WTC11 (cell line): ENCODE data around the gene NTMT1. TPM values are rescaled to one million over a fixed set of nuclear protein-coding genes. Genes with fewer than 3 reads are reported as not detected.

Source experiments
- ATAC-seq: fragments of 200-7000 bp; cut with Tn5 transposase; 2 replicates; pipeline ENCODE4 v1.10.0; 2021; ENCODE audit warnings: mild to moderate bottlenecking, moderate library complexity
- CTCF ChIA-PET: fragments of 300-600 bp; sonication (Branson Sonifier 250); formaldehyde crosslinking; loops from one replicate; lab custom pipeline; 2021; ENCODE audit warnings: antibody characterized with exemption; lab: Charles Lee
- POLR2A ChIA-PET: fragments of 350-600 bp; sonication (Branson Sonifier 250); formaldehyde crosslinking; loops from one replicate; lab custom pipeline; 2021; ENCODE audit warnings: antibody characterized with exemption; lab: Charles Lee
- DNase-seq: peaks from one replicate; pipeline ENCODE4 v3.0.0; 2021; ENCODE audit warnings: low spot score
- H3K27ac Mint-ChIP-seq: 2 replicates; pipeline ENCODE4 v1.8.0; 2021; ENCODE audit warnings: mixed read lengths
- H3K27me3 Mint-ChIP-seq: 2 replicates; pipeline ENCODE4 v1.8.0; 2021; ENCODE audit warnings: low read depth, mild to moderate bottlenecking, moderate library complexity, mixed read lengths
- H3K36me3 Mint-ChIP-seq: 2 replicates; pipeline ENCODE4 v1.8.0; 2021; ENCODE audit warnings: mixed read lengths
- H3K4me1 Mint-ChIP-seq: 2 replicates; pipeline ENCODE4 v1.8.0; 2022; ENCODE audit warnings: mixed read lengths
- H3K4me3 Mint-ChIP-seq: 2 replicates; pipeline ENCODE4 v1.8.0; 2021; ENCODE audit warnings: mild to moderate bottlenecking, moderate library complexity, mixed read lengths
- H3K9me3 Mint-ChIP-seq: 2 replicates; pipeline ENCODE4 v1.8.0; 2021; ENCODE audit warnings: mixed read lengths
- ATF1 ChIP-seq: sonication (generic); formaldehyde crosslinking; IDR thresholded peaks from 2 replicates; pipeline ENCODE4 v1.8.1; 2023; ENCODE audit warnings: mild to moderate bottlenecking, moderate library complexity, missing genetic modification reagents
- ATF6 ChIP-seq: sonication (generic); formaldehyde crosslinking; IDR thresholded peaks from 2 replicates; pipeline ENCODE4 v1.8.1; 2023; ENCODE audit warnings: mild to moderate bottlenecking, missing genetic modification reagents
- CREB1 ChIP-seq: sonication (generic); formaldehyde crosslinking; IDR thresholded peaks from 2 replicates; pipeline ENCODE4 v1.8.0; 2023; ENCODE audit warnings: mild to moderate bottlenecking, missing genetic modification reagents
- CREM ChIP-seq: sonication (generic); formaldehyde crosslinking; IDR thresholded peaks from 2 replicates; pipeline ENCODE4 v1.8.1; 2022; ENCODE audit warnings: mild to moderate bottlenecking, missing genetic modification reagents, moderate library complexity
- ESRRA ChIP-seq: sonication (generic); formaldehyde crosslinking; IDR thresholded peaks from 2 replicates; pipeline ENCODE4 v1.8.1; 2022; ENCODE audit warnings: mild to moderate bottlenecking, missing genetic modification reagents, borderline replicate concordance
- FOXK1 ChIP-seq: sonication (generic); formaldehyde crosslinking; IDR thresholded peaks from 2 replicates; pipeline ENCODE4 v1.8.0; 2022; ENCODE audit warnings: mild to moderate bottlenecking, moderate library complexity, missing genetic modification reagents
- FOXP4 ChIP-seq: sonication (generic); formaldehyde crosslinking; IDR thresholded peaks from 2 replicates; pipeline ENCODE4 v1.8.0; 2022; ENCODE audit warnings: mild to moderate bottlenecking, missing genetic modification reagents
- GRHL2 ChIP-seq: fragments of 250-450 bp; sonication (Bioruptor Pico); IDR thresholded peaks from 2 replicates; pipeline ENCODE4 v1.8.0; 2022; ENCODE audit warnings: mild to moderate bottlenecking, moderate library complexity; ENCODE audit not compliant: insufficient replicate concordance, severe bottlenecking
- GTF2I ChIP-seq: fragments of 250-450 bp; sonication (Bioruptor Pico); conservative IDR thresholded peaks from 2 replicates; pipeline ENCODE4 v1.4.0; 2021; ENCODE audit warnings: mild to moderate bottlenecking
- JUN ChIP-seq: sonication (generic); formaldehyde crosslinking; IDR thresholded peaks from 2 replicates; pipeline ENCODE4 v1.8.0; 2023; ENCODE audit warnings: mild to moderate bottlenecking, missing genetic modification reagents
- MAX ChIP-seq: sonication (generic); formaldehyde crosslinking; IDR thresholded peaks from 2 replicates; pipeline ENCODE4 v1.8.0; 2022; ENCODE audit warnings: mild to moderate bottlenecking, missing genetic modification reagents
- OVOL2 ChIP-seq: fragments of 250-450 bp; sonication (Bioruptor Pico); IDR thresholded peaks from 2 replicates; pipeline ENCODE4 v1.9.0; 2021; ENCODE audit warnings: mild to moderate bottlenecking, borderline replicate concordance
- RELA ChIP-seq: sonication (generic); formaldehyde crosslinking; IDR thresholded peaks from 2 replicates; pipeline ENCODE4 v1.8.1; 2022; ENCODE audit warnings: missing genetic modification reagents, mild to moderate bottlenecking, borderline replicate concordance
- RORB ChIP-seq: fragments of 250-450 bp; sonication (Bioruptor Pico); IDR thresholded peaks from 2 replicates; pipeline ENCODE4 v1.9.0; 2021; ENCODE audit warnings: mild to moderate bottlenecking
- SOX15 ChIP-seq: fragments of 250-450 bp; sonication (Bioruptor Pico); IDR thresholded peaks from 2 replicates; pipeline ENCODE4 v1.9.0; 2021; ENCODE audit warnings: mild to moderate bottlenecking
- TCF7 ChIP-seq: sonication (generic); formaldehyde crosslinking; IDR thresholded peaks from 2 replicates; pipeline ENCODE4 v1.8.0; 2022; ENCODE audit warnings: mild to moderate bottlenecking, low read depth, missing genetic modification reagents, moderate library complexity
- TEAD1 ChIP-seq: sonication (generic); formaldehyde crosslinking; IDR thresholded peaks from 2 replicates; pipeline ENCODE4 v1.8.0; 2022; ENCODE audit warnings: mild to moderate bottlenecking, missing genetic modification reagents
- TP53 ChIP-seq: sonication (generic); formaldehyde crosslinking; IDR thresholded peaks from 2 replicates; pipeline ENCODE4 v1.8.1; 2023; ENCODE audit warnings: mild to moderate bottlenecking, missing genetic modification reagents
- ZNF138 ChIP-seq: sonication (generic); formaldehyde crosslinking; conservative IDR thresholded peaks from 2 replicates; pipeline ENCODE4 v1.8.1; 2022; ENCODE audit warnings: mild to moderate bottlenecking, moderate library complexity, missing genetic modification reagents
- ZNF232 ChIP-seq: sonication (generic); formaldehyde crosslinking; IDR thresholded peaks from 2 replicates; pipeline ENCODE4 v1.8.0; 2022; ENCODE audit warnings: mild to moderate bottlenecking, missing genetic modification reagents
- ZNF263 ChIP-seq: sonication (generic); formaldehyde crosslinking; IDR thresholded peaks from 2 replicates; pipeline ENCODE4 v1.8.1; 2022; ENCODE audit warnings: low read depth, mild to moderate bottlenecking, moderate library complexity, missing genetic modification reagents
- ZNF425 ChIP-seq: fragments of 250-450 bp; sonication (Bioruptor Pico); conservative IDR thresholded peaks from 2 replicates; pipeline ENCODE4 v1.9.0; 2021; ENCODE audit warnings: mild to moderate bottlenecking
- total RNA-seq: library from RNA; stranded (reverse); gene quantifications from 3 replicates; pipeline ENCODE4 v1.2.3, GENCODE V29; 2021
- TF ChIP-seq, protein P1 (sequence below): sonication (generic); formaldehyde crosslinking; IDR thresholded peaks from 2 replicates; pipeline ENCODE4 v1.8.1; 2022; ENCODE audit warnings: missing genetic modification reagents, borderline replicate concordance
- TF ChIP-seq, protein P2 (sequence below): fragments of 200-600 bp; IDR thresholded peaks from 2 replicates; pipeline ENCODE4 v1.8.0; 2022; ENCODE audit warnings: antibody characterized with exemption
- TF ChIP-seq, protein P3 (sequence below): fragments of 250-450 bp; sonication (Bioruptor Pico); IDR thresholded peaks from 2 replicates; pipeline ENCODE4 v2.1.2; 2022; ENCODE audit warnings: mild to moderate bottlenecking, moderate library complexity

The NTMT1 gene
- total RNA-seq, 1 experiment from 2014 or later, result 71.1 TPM

GRCh38 chr9:129679537-129679936, 53.6 kb downstream of the NTMT1 start (continued):
- no peak for TF ChIP-seq FOXP4 (CRISPR knock-in tag)
- TF ChIP-seq, protein P1, sequence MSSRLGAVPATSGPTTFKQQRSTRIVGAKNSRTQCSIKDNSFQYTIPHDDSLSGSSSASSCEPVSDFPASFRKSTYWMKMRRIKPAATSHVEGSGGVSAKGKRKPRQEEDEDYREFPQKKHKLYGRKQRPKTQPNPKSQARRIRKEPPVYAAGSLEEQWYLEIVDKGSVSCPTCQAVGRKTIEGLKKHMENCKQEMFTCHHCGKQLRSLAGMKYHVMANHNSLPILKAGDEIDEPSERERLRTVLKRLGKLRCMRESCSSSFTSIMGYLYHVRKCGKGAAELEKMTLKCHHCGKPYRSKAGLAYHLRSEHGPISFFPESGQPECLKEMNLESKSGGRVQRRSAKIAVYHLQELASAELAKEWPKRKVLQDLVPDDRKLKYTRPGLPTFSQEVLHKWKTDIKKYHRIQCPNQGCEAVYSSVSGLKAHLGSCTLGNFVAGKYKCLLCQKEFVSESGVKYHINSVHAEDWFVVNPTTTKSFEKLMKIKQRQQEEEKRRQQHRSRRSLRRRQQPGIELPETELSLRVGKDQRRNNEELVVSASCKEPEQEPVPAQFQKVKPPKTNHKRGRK (CRISPR knock-in tag), result no peak
- no peak for TF ChIP-seq CREM
- no peak for TF ChIP-seq TEAD1 (CRISPR knock-in tag)
- TF ChIP-seq SOX15 (CRISPR knock-in tag), result no peak
- no peak for TF ChIP-seq ZNF263 (CRISPR knock-in tag)
- TF ChIP-seq JUN (CRISPR knock-in tag), result no peak
- no peak for TF ChIP-seq OVOL2 (CRISPR knock-in tag)
- no peak for TF ChIP-seq TP53 (CRISPR knock-in tag)
- TF ChIP-seq ZNF232, result no peak
- TF ChIP-seq, protein P2, sequence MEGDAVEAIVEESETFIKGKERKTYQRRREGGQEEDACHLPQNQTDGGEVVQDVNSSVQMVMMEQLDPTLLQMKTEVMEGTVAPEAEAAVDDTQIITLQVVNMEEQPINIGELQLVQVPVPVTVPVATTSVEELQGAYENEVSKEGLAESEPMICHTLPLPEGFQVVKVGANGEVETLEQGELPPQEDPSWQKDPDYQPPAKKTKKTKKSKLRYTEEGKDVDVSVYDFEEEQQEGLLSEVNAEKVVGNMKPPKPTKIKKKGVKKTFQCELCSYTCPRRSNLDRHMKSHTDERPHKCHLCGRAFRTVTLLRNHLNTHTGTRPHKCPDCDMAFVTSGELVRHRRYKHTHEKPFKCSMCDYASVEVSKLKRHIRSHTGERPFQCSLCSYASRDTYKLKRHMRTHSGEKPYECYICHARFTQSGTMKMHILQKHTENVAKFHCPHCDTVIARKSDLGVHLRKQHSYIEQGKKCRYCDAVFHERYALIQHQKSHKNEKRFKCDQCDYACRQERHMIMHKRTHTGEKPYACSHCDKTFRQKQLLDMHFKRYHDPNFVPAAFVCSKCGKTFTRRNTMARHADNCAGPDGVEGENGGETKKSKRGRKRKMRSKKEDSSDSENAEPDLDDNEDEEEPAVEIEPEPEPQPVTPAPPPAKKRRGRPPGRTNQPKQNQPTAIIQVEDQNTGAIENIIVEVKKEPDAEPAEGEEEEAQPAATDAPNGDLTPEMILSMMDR, result no peak
- no peak for TF ChIP-seq CREB1 (CRISPR knock-in tag)
- no peak for TF ChIP-seq FOXK1
- TF ChIP-seq RELA (CRISPR knock-in tag), result no peak
- TF ChIP-seq GRHL2 (CRISPR knock-in tag), result no peak

- Mint-ChIP-seq H3K4me3 (no peak overlapping the region), H3K4me1 (peaks cover 14% of the 10 kb centered on the region), H3K9me3 (no peaks in the 10 kb centered on the region), H3K36me3 (no peaks in the 10 kb centered on the region), H3K27ac (no peak overlapping the region), H3K27me3 (no peaks in the 10 kb centered on the region; the same call in 1 of the 2 replicates)
- CTCF ChIA-PET, result interaction anchor here (0.9 to 1.3 kb wide), 2 partner anchors 38 to 56 kb away, joined by 4 read pairs; no protein-coding TSS in a partner anchor
- no peak for TF ChIP-seq ZNF138 (CRISPR knock-in tag)
- no peak for TF ChIP-seq ZNF425 (CRISPR knock-in tag)
- TF ChIP-seq, protein P3, sequence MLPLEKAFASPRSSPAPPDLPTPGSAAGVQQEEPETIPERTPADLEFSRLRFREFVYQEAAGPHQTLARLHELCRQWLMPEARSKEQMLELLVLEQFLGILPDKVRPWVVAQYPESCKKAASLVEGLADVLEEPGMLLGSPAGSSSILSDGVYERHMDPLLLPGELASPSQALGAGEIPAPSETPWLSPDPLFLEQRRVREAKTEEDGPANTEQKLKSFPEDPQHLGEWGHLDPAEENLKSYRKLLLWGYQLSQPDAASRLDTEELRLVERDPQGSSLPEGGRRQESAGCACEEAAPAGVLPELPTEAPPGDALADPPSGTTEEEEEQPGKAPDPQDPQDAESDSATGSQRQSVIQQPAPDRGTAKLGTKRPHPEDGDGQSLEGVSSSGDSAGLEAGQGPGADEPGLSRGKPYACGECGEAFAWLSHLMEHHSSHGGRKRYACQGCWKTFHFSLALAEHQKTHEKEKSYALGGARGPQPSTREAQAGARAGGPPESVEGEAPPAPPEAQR (CRISPR knock-in tag), result no peak
- TF ChIP-seq GTF2I (CRISPR knock-in tag), result no peak
- TF ChIP-seq MAX (CRISPR knock-in tag), result no peak
- no peak for TF ChIP-seq ATF6 (CRISPR knock-in tag)
- TF ChIP-seq ATF1 (CRISPR knock-in tag), result no peak
- no peak for TF ChIP-seq JUN (CRISPR knock-in tag)
- TF ChIP-seq TCF7 (CRISPR knock-in tag), result no peak
- TF ChIP-seq ESRRA, result no peak
- TF ChIP-seq RORB (CRISPR knock-in tag), result no peak
- DNase-seq (no peak), ATAC-seq (no peak)
- POLR2A ChIA-PET, result no interaction called here
Observed at GRCh38 chr9:129681924-129682323, 56.0 kb downstream of the NTMT1 start.
